Gastrocnemius medialis (tissue), 4 donors: ENCODE results near the gene HES7. TPM values are rescaled to one million over a fixed set of nuclear protein-coding genes. Genes with fewer than 3 reads are reported as not detected.

Experiments
- ATAC-seq, 2 donors: fragments of 150-250 bp; one replicate each; pipeline ENCODE4 v1.9.1; 2016
- DNase-seq, 2 donors: peaks; one replicate each; pipeline ENCODE4 v3.0.0-alpha.2; 2019
- H3K27ac ChIP-seq, 4 donors: fragments of 200-600 bp; sonication (generic); 1 replicate in 1 of 4; 2 replicates in 3 of 4; pipeline ENCODE4 v1.5.1; 2016 to 2018; ENCODE audit warnings: mild to moderate bottlenecking in 2 of 4, moderate library complexity in 1 of 4
- H3K27me3 ChIP-seq, 3 donors: fragments of 200-600 bp; sonication (generic) in 2 of 3; 1 replicate in 1 of 3; 2 replicates in 2 of 3; pipeline versions ENCODE4 v1.5.1 to v1.6.0; 2016 to 2019; ENCODE audit warnings: mild to moderate bottlenecking in 1 of 3, moderate library complexity in 1 of 3
- H3K36me3 ChIP-seq, 2 donors: fragments of 200-600 bp; sonication (generic) in 1 of 2; one replicate each; pipeline ENCODE4 v1.5.1; 2017 to 2018
- H3K4me1 ChIP-seq, 2 donors: fragments of 200-600 bp; sonication (generic) in 1 of 2; one replicate each; pipeline ENCODE4 v1.5.1; 2016 to 2017; ENCODE audit warnings: mild to moderate bottlenecking in 2 of 2
- H3K4me3 ChIP-seq, 4 donors: fragments of 200-600 bp; sonication (generic) in 3 of 4; 1 replicate in 1 of 4; 2 replicates in 3 of 4; pipeline ENCODE4 v1.5.1; 2016 to 2019; ENCODE audit warnings: mild to moderate bottlenecking in 2 of 4
- H3K9me3 ChIP-seq, 3 donors: fragments of 200-600 bp; sonication (generic) in 2 of 3; 1 replicate in 1 of 3; 2 replicates in 2 of 3; pipeline ENCODE4 v1.5.1; 2016 to 2019
- POLR2A ChIP-seq, 2 donors: fragments of 450-650 bp; IDR thresholded peaks; one replicate each; pipeline ENCODE4 v1.6.1; 2017; ENCODE audit warnings: antibody characterized with exemption in 2 of 2, mild to moderate bottlenecking in 2 of 2, moderate library complexity in 2 of 2
- in situ Hi-C, 4 donors: fragments of 200-750 bp; cut with MboI; loops; one replicate each; pipeline versions ENCODE4 v1.15.0 to v1.8.0; 2017; ENCODE audit warnings: low sequenced_read_pairs in 4 of 4
- intact Hi-C: fragments of 100-400 bp; cut with DNase I; formaldehyde crosslinking; loops from one replicate; pipeline ENCODE4 v1.15.1; 2023; ENCODE audit warnings: low total_unique reads
- total RNA-seq, 4 donors: library from RNA; depleted of rRNA; stranded (reverse); fragments of >200 nt; gene quantifications; one replicate each; pipeline versions ENCODE4 v1.1.0 to v1.2.3, GENCODE V29; 2016
- TF ChIP-seq, protein P1 (sequence below), 5 experiments: fragments of 450-650 bp in 3 of 5; fragments of 200-600 bp in 2 of 5; sonication (generic) in 2 of 5; IDR thresholded peaks in 4 of 5; conservative IDR thresholded peaks in 1 of 5; 1 replicate in 4 of 5; 2 replicates in 1 of 5; pipeline ENCODE4 v1.5.1; 2016 to 2019; ENCODE audit warnings: antibody characterized with exemption in 5 of 5, mild to moderate bottlenecking in 3 of 5, moderate library complexity in 3 of 5

Gene HES7
- total RNA-seq, 4 donors from 2014 or later: not detected

- TF ChIP-seq, protein P1, sequence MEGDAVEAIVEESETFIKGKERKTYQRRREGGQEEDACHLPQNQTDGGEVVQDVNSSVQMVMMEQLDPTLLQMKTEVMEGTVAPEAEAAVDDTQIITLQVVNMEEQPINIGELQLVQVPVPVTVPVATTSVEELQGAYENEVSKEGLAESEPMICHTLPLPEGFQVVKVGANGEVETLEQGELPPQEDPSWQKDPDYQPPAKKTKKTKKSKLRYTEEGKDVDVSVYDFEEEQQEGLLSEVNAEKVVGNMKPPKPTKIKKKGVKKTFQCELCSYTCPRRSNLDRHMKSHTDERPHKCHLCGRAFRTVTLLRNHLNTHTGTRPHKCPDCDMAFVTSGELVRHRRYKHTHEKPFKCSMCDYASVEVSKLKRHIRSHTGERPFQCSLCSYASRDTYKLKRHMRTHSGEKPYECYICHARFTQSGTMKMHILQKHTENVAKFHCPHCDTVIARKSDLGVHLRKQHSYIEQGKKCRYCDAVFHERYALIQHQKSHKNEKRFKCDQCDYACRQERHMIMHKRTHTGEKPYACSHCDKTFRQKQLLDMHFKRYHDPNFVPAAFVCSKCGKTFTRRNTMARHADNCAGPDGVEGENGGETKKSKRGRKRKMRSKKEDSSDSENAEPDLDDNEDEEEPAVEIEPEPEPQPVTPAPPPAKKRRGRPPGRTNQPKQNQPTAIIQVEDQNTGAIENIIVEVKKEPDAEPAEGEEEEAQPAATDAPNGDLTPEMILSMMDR (IDR thresholded peaks at IDR 0.05 in 4 of 5, conservative IDR thresholded peaks at IDR 0.05 in 1 of 5): no peak
- TF ChIP-seq POLR2A (IDR thresholded peaks at IDR 0.05): no peak
- Histone ChIP-seq H3K27ac (peak overlapping the region; percentile 84 to 100 (median 100)), H3K36me3 (peaks cover 3 to 34% of the 10 kb centered on the region in 2 donors), H3K27me3 (no peaks in the 10 kb centered on the region), H3K9me3 (no peaks in the 10 kb centered on the region), H3K4me1 (peaks cover 28 to 39% of the 10 kb centered on the region in 2 donors), H3K4me3 (no peak overlapping the region)
- ATAC-seq (no peak), DNase-seq (peak in 1 of 2 donors; percentile 22)
- in situ Hi-C loops: no loop called here
- intact Hi-C loops: no loop called here
Measured at GRCh38 chr17:8137645-8138373, 13.9 kb upstream of the HES7 start.

DNA sequence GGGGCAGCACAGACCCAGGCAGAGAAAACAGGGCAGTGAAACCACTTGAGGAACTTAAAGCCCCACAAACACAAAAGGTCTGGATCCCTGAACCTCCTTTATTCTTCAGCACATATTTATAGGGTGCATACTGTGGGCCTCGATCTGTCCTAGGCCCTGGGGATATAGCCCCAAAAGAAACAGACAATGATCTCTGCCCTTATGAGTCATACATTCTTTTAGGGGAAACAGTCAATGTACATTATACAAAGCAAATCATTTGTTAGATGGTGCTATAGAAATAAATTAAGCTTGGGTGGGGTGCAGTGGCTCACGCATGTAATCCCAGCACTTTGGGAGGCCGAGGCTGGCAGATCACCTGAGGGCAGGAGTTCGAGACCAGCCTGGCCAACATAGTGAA is 10.0 kb upstream of the HES7 start:
- Histone ChIP-seq H3K4me1 (peaks cover under 1 to 7% of the 10 kb centered on the region in 2 donors), H3K27me3 (no peaks in the 10 kb centered on the region), H3K9me3 (no peaks in the 10 kb centered on the region), H3K27ac (no peak overlapping the region), H3K4me3 (no peak overlapping the region), H3K36me3 (no peaks in the 10 kb centered on the region)
- ATAC-seq (no peak), DNase-seq (no peak)
- intact Hi-C loops: no loop called here
- in situ Hi-C loops: no loop called here
- no peak for TF ChIP-seq POLR2A (IDR thresholded peaks at IDR 0.05)
- TF ChIP-seq, protein P1 (IDR thresholded peaks at IDR 0.05 in 4 of 5, conservative IDR thresholded peaks at IDR 0.05 in 1 of 5): no peak

- H3K4me1 ChIP-seq: peaks cover 0 to 5% of the 10 kb centered on the region in 2 donors
- no peak overlapping the region for H3K4me3 ChIP-seq
- no peaks in the 10 kb centered on the region for H3K27me3 ChIP-seq
- TF ChIP-seq POLR2A (IDR thresholded peaks at IDR 0.05): no peak
- TF ChIP-seq, protein P1 (IDR thresholded peaks at IDR 0.05 in 4 of 5, conservative IDR thresholded peaks at IDR 0.05 in 1 of 5): no peak
- H3K36me3 ChIP-seq: no peaks in the 10 kb centered on the region
- no peak overlapping the region for H3K27ac ChIP-seq
- in situ Hi-C loops (no loop called here), intact Hi-C loops (no loop called here)
- H3K9me3 ChIP-seq: no peaks in the 10 kb centered on the region
- no peak for ATAC-seq
- no peak for DNase-seq
Measured at GRCh38 chr17:8133399-8133798, 9.5 kb upstream of the HES7 start.

GRCh38 chr17:8131844-8132441 is 8.0 kb upstream of the HES7 start:
- H3K27me3 ChIP-seq: no peaks in the 10 kb centered on the region
- intact Hi-C loops (no loop called here), in situ Hi-C loops (no loop called here)
- H3K27ac ChIP-seq: no peak overlapping the region
- H3K4me3 ChIP-seq: no peak overlapping the region
- no peaks in the 10 kb centered on the region for H3K9me3 ChIP-seq
- TF ChIP-seq, protein P1 (IDR thresholded peaks at IDR 0.05 in 4 of 5, conservative IDR thresholded peaks at IDR 0.05 in 1 of 5): no peak
- no peak for TF ChIP-seq POLR2A (IDR thresholded peaks at IDR 0.05)
- H3K4me1 ChIP-seq: peaks cover 4 to 6% of the 10 kb centered on the region in 2 donors
- no peaks in the 10 kb centered on the region for H3K36me3 ChIP-seq
- ATAC-seq: no peak
- no peak for DNase-seq
